ENCODE measurements around the gene MICAL2.

GRCh38 chr11:12131943-12132789, 21.8 kb downstream of the MICAL2 start:
- TF ChIP-seq ZNF703 (CRISPR knock-in tag; IDR thresholded peaks at IDR 0.05; ENCODE audit: borderline replicate concordance) = no peak
- no peak for TF ChIP-seq RFX5 (IDR thresholded peaks at IDR 0.05; ENCODE audit: low read depth, low read length)
- no peak for TF ChIP-seq ZNF230 (CRISPR knock-in tag; IDR thresholded peaks at IDR 0.05)
- no peak for TF ChIP-seq ZNF121 (CRISPR knock-in tag; IDR thresholded peaks at IDR 0.05)
- TF ChIP-seq SRSF4 (IDR thresholded peaks at IDR 0.05; ENCODE audit: low read depth, low read length, poor library complexity, severe bottlenecking) = no peak
- TF ChIP-seq EZH2 (conservative IDR thresholded peaks at IDR 0.05; ENCODE audit: low read depth, low read length) = no peak
- no peak for TF ChIP-seq MAX (IDR thresholded peaks at IDR 0.05)
- TF ChIP-seq CTCF (CRISPR knock-in tag; IDR thresholded peaks at IDR 0.05) = no peak
- TF ChIP-seq SMAD9 (CRISPR knock-in tag; IDR thresholded peaks at IDR 0.05) = no peak
- TF ChIP-seq MTERF4 (CRISPR knock-in tag; IDR thresholded peaks at IDR 0.05) = no peak
